Measurements from ENCODE around the gene KLHDC3. TPM values are rescaled to one million over a fixed set of nuclear protein-coding genes. Genes with fewer than 3 reads are reported as not detected.

KLHDC3 gene
- total and polyA plus RNA-seq, 10 of the 15 experiments (the other 5 are each of a cell fraction or from before 2014, with no cell fraction given), result 2.4 to 102 (median 55.4) TPM

DNA sequence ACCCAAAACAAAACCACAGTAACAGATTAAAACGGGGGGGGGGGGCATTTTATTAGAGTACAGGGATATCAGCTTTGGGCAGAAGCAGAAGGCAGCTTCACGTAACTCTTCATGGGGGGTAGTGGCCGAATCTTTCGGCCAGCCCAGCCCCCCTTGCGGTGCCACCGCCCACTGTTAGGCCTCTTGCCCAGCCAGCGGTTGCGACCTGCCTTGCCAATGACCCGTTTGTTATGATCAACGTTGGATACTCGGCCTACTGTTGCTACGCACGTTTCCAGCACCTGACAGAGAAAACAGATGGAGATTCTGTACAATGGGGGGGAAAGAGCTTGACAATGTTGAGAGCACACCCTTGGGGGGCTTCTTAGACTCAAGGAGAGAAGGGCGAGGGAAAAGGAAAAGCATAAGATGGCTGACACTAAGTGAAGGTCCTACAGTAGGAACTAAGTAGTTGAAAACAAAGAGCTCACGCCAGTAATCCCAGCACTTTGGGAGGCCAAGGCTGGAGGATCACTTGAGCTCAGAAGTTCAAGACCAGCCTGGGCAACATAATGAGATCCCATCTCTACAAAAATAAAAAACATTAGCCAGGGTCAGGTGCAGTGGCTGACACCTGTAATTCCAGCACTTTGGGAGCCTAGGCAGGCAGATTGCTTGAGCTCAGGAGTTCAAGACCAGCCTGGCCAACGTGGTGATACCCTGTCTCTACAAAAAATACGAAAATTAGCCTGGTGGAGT, 40.3 kb downstream of the KLHDC3 start:
- SMC1A ChIA-PET (ENCODE audit: uncharacterized antibody, unreplicated experiment), result interaction anchor here (0.7 to 1.5 kb wide), 8 partner anchors 30 to 175 kb away, joined by 3 to 5 read pairs (median 3); partner anchors contain the start of genes KLHDC3, MEA1, PEX6 and RPL7L1
- Histone ChIP-seq H3K4me1 (ENCODE audit: control insufficient read depth, insufficient read depth, low read length) (peaks cover 14% of the 10 kb centered on the region), H3K4me3 (peak overlapping the region; percentile 91), H3K9ac (ENCODE audit: control insufficient read depth, insufficient read depth, low read length) (peak overlapping the region; percentile 98), H3K79me2 (ENCODE audit: control insufficient read depth, insufficient read depth, low read length) (peaks cover 36% of the 10 kb centered on the region), H3K4me2 (ENCODE audit: control insufficient read depth, insufficient read depth) (peak overlapping the region; percentile 86), H3K36me3 (ENCODE audit: control insufficient read depth in 2 of 2, insufficient read depth in 2 of 2, low read length in 1 of 2) (peaks cover 4 to 17% of the 10 kb centered on the region in 2 experiments), H4K20me1 (ENCODE audit: control insufficient read depth, insufficient read depth) (no peaks in the 10 kb centered on the region), H3K27ac (ENCODE audit: control insufficient read depth, insufficient read depth) (peak overlapping the region; percentile 93), H3K27me3 (replicated peaks in 1 of 2; ENCODE audit: control insufficient read depth in 2 of 2, insufficient read depth in 2 of 2, low read length in 1 of 2) (no peaks in the 10 kb centered on the region), H3K9me3 (replicated peaks; ENCODE audit: control insufficient read depth, insufficient read depth, low read length) (no peaks in the 10 kb centered on the region), H2AFZ (ENCODE audit: control insufficient read depth, low read depth, low read length) (peak overlapping the region; percentile 89; the same call in 1 of the 2 replicates)
- CTCF ChIA-PET, result interaction anchor here (0.5 to 1.7 kb wide), 9 partner anchors 15 to 126 kb away, joined by 3 to 5 read pairs (median 3); no protein-coding TSS in a partner anchor
- WGBS (ENCODE audit: insufficient coverage, insufficient replicate concordance, low lambda C conversion rate, missing lambda C conversion rate), result 83% methylated on average over 17 of the region's 17 CpGs
- in situ Hi-C loops (cut with MboI), result no loop called here
- RAD21 ChIA-PET (ENCODE audit: unreplicated experiment), result interaction anchor here (0.6 to 1.9 kb wide), 4 partner anchors 40 to 125 kb away, joined by 3 to 5 read pairs (median 4); partner anchors contain the start of genes CNPY3, KLHDC3 and MEA1
- POLR2A ChIA-PET, result interaction anchor here (0.6 to 2.9 kb wide), 17 partner anchors 17 to 1167 kb away, joined by 3 to 22 read pairs (median 5); partner anchors contain the start of genes CNPY3, KLHDC3, MEA1 and PPP2R5D
- no peak for ATAC-seq
- TSS peak; percentile 82 for BruUV-seq (replicated peaks)
- FAIRE-seq, result no peak
- DNase-seq (ENCODE audit: low read depth, low spot score), result no peak
- intact Hi-C loops (cut with micrococcal nuclease; ENCODE audit: unreplicated experiment), result no loop called here
- TF ChIP-seq EED (IDR thresholded peaks at IDR 0.05; ENCODE audit: low read depth) (no peak), GATAD2B (conservative IDR thresholded peaks at IDR 0.05; ENCODE audit: low read depth) (no peak), MAX (IDR thresholded peaks at IDR 0.05; ENCODE audit: low read depth, low read length) (no peak), SKIL (IDR thresholded peaks at IDR 0.05; ENCODE audit: low read depth, poor library complexity, severe bottlenecking) (no peak), ATF3 (IDR thresholded peaks at IDR 0.05; ENCODE audit: borderline replicate concordance, extremely low read depth, low read depth, low read length) (no peak), YBX1 (IDR thresholded peaks at IDR 0.05) (0 out of 2 replicates have a peak, but pooled peaks have one; percentile 26), NFYB (IDR thresholded peaks at IDR 0.05; ENCODE audit: insufficient read depth, low read depth, low read length) (no peak), SPI1 (IDR thresholded peaks at IDR 0.05; ENCODE audit: borderline replicate concordance, insufficient read depth, low read depth, low read length) (no peak), EGR1 (IDR thresholded peaks at IDR 0.05; ENCODE audit: borderline replicate concordance in 1 of 2, low read depth in 2 of 2, low read length in 2 of 2) (no peak), EZH2 (IDR thresholded peaks at IDR 0.05; ENCODE audit: borderline replicate concordance, control insufficient read depth, low read depth, low read length) (no peak), TBL1XR1 (IDR thresholded peaks at IDR 0.05; ENCODE audit: low read depth, low read length) (no peak), ESRRA (IDR thresholded peaks at IDR 0.05; ENCODE audit: low read length) (no peak), MTA3 (IDR thresholded peaks at IDR 0.05; ENCODE audit: borderline replicate concordance, low read length) (no peak)
- TF ChIP-seq, protein P1, sequence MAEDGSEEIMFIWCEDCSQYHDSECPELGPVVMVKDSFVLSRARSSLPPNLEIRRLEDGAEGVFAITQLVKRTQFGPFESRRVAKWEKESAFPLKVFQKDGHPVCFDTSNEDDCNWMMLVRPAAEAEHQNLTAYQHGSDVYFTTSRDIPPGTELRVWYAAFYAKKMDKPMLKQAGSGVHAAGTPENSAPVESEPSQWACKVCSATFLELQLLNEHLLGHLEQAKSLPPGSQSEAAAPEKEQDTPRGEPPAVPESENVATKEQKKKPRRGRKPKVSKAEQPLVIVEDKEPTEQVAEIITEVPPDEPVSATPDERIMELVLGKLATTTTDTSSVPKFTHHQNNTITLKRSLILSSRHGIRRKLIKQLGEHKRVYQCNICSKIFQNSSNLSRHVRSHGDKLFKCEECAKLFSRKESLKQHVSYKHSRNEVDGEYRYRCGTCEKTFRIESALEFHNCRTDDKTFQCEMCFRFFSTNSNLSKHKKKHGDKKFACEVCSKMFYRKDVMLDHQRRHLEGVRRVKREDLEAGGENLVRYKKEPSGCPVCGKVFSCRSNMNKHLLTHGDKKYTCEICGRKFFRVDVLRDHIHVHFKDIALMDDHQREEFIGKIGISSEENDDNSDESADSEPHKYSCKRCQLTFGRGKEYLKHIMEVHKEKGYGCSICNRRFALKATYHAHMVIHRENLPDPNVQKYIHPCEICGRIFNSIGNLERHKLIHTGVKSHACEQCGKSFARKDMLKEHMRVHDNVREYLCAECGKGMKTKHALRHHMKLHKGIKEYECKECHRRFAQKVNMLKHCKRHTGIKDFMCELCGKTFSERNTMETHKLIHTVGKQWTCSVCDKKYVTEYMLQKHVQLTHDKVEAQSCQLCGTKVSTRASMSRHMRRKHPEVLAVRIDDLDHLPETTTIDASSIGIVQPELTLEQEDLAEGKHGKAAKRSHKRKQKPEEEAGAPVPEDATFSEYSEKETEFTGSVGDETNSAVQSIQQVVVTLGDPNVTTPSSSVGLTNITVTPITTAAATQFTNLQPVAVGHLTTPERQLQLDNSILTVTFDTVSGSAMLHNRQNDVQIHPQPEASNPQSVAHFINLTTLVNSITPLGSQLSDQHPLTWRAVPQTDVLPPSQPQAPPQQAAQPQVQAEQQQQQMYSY (CRISPR knock-in tag; IDR thresholded peaks at IDR 0.05), result no peak

Measured in GM12878 (cell line).